H9 (cell line): ENCODE measurements around the gene TPD52L1. TPM values are rescaled to one million over a fixed set of nuclear protein-coding genes. Genes with fewer than 3 reads are reported as not detected.

Experiments used
- DNase-seq: peaks from one replicate; pipeline ENCODE4 v3.0.0-alpha.2; 2017
- H2AFZ ChIP-seq: one replicate; pipeline ENCODE4 v1.6.1; 2013; ENCODE audit warnings: mild to moderate bottlenecking, low read length, control low read depth, moderate library complexity
- H2AK5ac ChIP-seq: 2 replicates; pipeline ENCODE4 v1.6.1; 2013; ENCODE audit warnings: low read length, control low read depth, mixed read lengths; ENCODE audit not compliant: insufficient read length
- H2BK120ac ChIP-seq: one replicate; pipeline ENCODE4 v1.6.1; 2013; ENCODE audit warnings: low read depth, mild to moderate bottlenecking, low read length, control low read depth, inconsistent platforms; ENCODE audit not compliant: poor library complexity, severe bottlenecking
- H2BK12ac ChIP-seq: 2 replicates; pipeline ENCODE4 v1.6.1; 2013; ENCODE audit warnings: low read length, control low read depth, mixed read lengths, low read depth; ENCODE audit not compliant: insufficient read length
- H2BK15ac ChIP-seq: 2 replicates; pipeline ENCODE4 v1.6.1; 2013; ENCODE audit warnings: low read depth, low read length, control low read depth
- H2BK20ac ChIP-seq: one replicate; pipeline ENCODE4 v1.6.1; 2013; ENCODE audit warnings: low read depth, mild to moderate bottlenecking, low read length, control low read depth, inconsistent platforms; ENCODE audit not compliant: poor library complexity, severe bottlenecking
- H2BK5ac ChIP-seq: 2 replicates; pipeline ENCODE4 v1.6.1; 2013; ENCODE audit warnings: low read length, control low read depth, mixed read lengths; ENCODE audit not compliant: insufficient read length
- H3K14ac ChIP-seq: 2 replicates; pipeline ENCODE4 v1.6.1; 2013; ENCODE audit warnings: low read length, control low read depth; ENCODE audit not compliant: insufficient read depth
- H3K18ac ChIP-seq: 2 replicates; pipeline ENCODE4 v1.6.1; 2013; ENCODE audit warnings: low read depth, mild to moderate bottlenecking, mixed read lengths, low read length, control low read depth; ENCODE audit not compliant: insufficient read length
- H3K23ac ChIP-seq: 2 replicates; pipeline ENCODE4 v1.6.1; 2013; ENCODE audit warnings: low read length, control low read depth, mixed read lengths, low read depth; ENCODE audit not compliant: insufficient read length
- H3K23me2 ChIP-seq: 2 replicates; pipeline ENCODE4 v1.6.1; 2013; ENCODE audit warnings: low read depth, mild to moderate bottlenecking, mixed read lengths, low read length, control low read depth; ENCODE audit not compliant: insufficient read length, poor library complexity, severe bottlenecking
- H3K27ac ChIP-seq: 2 replicates; pipeline ENCODE4 v1.5.1; 2013; ENCODE audit warnings: low read length, control low read depth, mixed read lengths, low read depth; ENCODE audit not compliant: insufficient read length
- H3K27me3 ChIP-seq: 2 replicates; pipeline ENCODE4 v1.6.1; 2013; ENCODE audit warnings: low read length, control low read depth, inconsistent platforms; ENCODE audit not compliant: insufficient read depth
- H3K4ac ChIP-seq: 2 replicates; pipeline ENCODE4 v1.6.1; 2013; ENCODE audit warnings: low read depth, mild to moderate bottlenecking, control low read depth, inconsistent platforms, low read length, moderate library complexity
- H3K4me1 ChIP-seq: 2 replicates; pipeline ENCODE4 v1.6.1; 2013; ENCODE audit warnings: low read length, control low read depth, inconsistent platforms; ENCODE audit not compliant: insufficient read depth
- H3K4me2 ChIP-seq: 2 replicates; pipeline ENCODE4 v1.6.1; 2013; ENCODE audit warnings: low read length, control low read depth, mixed read lengths; ENCODE audit not compliant: insufficient read length, insufficient read depth
- H3K56ac ChIP-seq: 2 replicates; pipeline ENCODE4 v1.6.1; 2013; ENCODE audit warnings: low read depth, mild to moderate bottlenecking, mixed read lengths, low read length, control low read depth; ENCODE audit not compliant: insufficient read length
- H3K79me1 ChIP-seq: 2 replicates; pipeline ENCODE4 v1.6.1; 2013; ENCODE audit warnings: low read depth, mild to moderate bottlenecking, moderate library complexity, low read length, control low read depth, inconsistent platforms; ENCODE audit not compliant: insufficient read depth, poor library complexity, severe bottlenecking
- H3K79me2 ChIP-seq: 2 replicates; pipeline ENCODE4 v1.6.1; 2013; ENCODE audit warnings: low read length, control low read depth, inconsistent platforms; ENCODE audit not compliant: insufficient read depth
- H3K9ac ChIP-seq: 2 replicates; pipeline ENCODE4 v1.6.1; 2013; ENCODE audit warnings: low read length, control low read depth, mixed read lengths; ENCODE audit not compliant: insufficient read length; ENCODE audit errors: extremely low read depth
- H3K9me3 ChIP-seq: one replicate; pipeline ENCODE4 v1.6.1; 2013; ENCODE audit warnings: low read depth, low read length, inconsistent platforms; ENCODE audit not compliant: control insufficient read depth
- H3T11ph ChIP-seq: one replicate; pipeline ENCODE4 v1.6.1; 2013; ENCODE audit warnings: mild to moderate bottlenecking, low read length, control low read depth, inconsistent platforms
- H4K20me1 ChIP-seq: one replicate; pipeline ENCODE4 v1.6.1; 2013; ENCODE audit not compliant: control insufficient read depth, insufficient read length, insufficient read depth
- H4K5ac ChIP-seq: 2 replicates; pipeline ENCODE4 v1.6.1; 2013; ENCODE audit warnings: low read depth, mild to moderate bottlenecking, mixed read lengths, low read length, control low read depth; ENCODE audit not compliant: insufficient read length
- H4K8ac ChIP-seq: replicated peaks from 2 replicates; pipeline ENCODE4 v1.6.1; 2013; ENCODE audit warnings: low read length, control low read depth, mixed read lengths, low read depth; ENCODE audit not compliant: insufficient read length
- H4K91ac ChIP-seq: 2 replicates; pipeline ENCODE4 v1.6.1; 2013; ENCODE audit warnings: low read depth, mild to moderate bottlenecking, moderate library complexity, mixed read lengths, low read length, control low read depth; ENCODE audit not compliant: insufficient read length
- H3K27ac Mint-ChIP-seq, 3 experiments: 2 replicates in 2 of 3; 3 replicates in 1 of 3; pipeline ENCODE4 v1.8.0; 2020 to 2021; ENCODE audit warnings: mixed read lengths in 3 of 3, mild to moderate bottlenecking in 1 of 3, moderate library complexity in 1 of 3
- H3K27me3 Mint-ChIP-seq: 2 replicates; pipeline ENCODE4 v1.8.0; 2021; ENCODE audit warnings: low read depth, mild to moderate bottlenecking, moderate library complexity, mixed read lengths
- H3K36me3 Mint-ChIP-seq, 3 experiments: 2 replicates in 2 of 3; 3 replicates in 1 of 3; pipeline ENCODE4 v1.8.0; 2020 to 2021; ENCODE audit warnings: low read depth in 3 of 3, mixed read lengths in 3 of 3; ENCODE audit not compliant: insufficient read depth in 1 of 3
- H3K4me1 Mint-ChIP-seq, 2 experiments: 2 replicates each; pipeline ENCODE4 v1.8.0; 2020; ENCODE audit warnings: mixed read lengths in 2 of 2
- H3K4me3 Mint-ChIP-seq, 2 experiments: 2 replicates in 1 of 2; 3 replicates in 1 of 2; pipeline ENCODE4 v1.8.0; 2020 to 2021; ENCODE audit warnings: mild to moderate bottlenecking in 2 of 2, mixed read lengths in 2 of 2, moderate library complexity in 1 of 2
- H3K9me3 Mint-ChIP-seq, 2 experiments: 2 replicates in 1 of 2; 3 replicates in 1 of 2; pipeline ENCODE4 v1.8.0; 2020; ENCODE audit warnings: mild to moderate bottlenecking in 2 of 2, mixed read lengths in 2 of 2, moderate library complexity in 1 of 2
- CTCF ChIP-seq: fragments of 200-600 bp; sonication (generic); conservative IDR thresholded peaks from 3 replicates; pipeline ENCODE4 v1.8.0; 2021; ENCODE audit warnings: antibody characterized with exemption, mild to moderate bottlenecking
- WGBS: extraction: QIAGEN DNeasy Blood & Tissue Kit; methylation state at CpG from one replicate; pipeline ENCODE4 v1.1.7; 2013; ENCODE audit warnings: missing lambda C conversion rate, low lambda C conversion rate, mixed read lengths; ENCODE audit not compliant: insufficient read length; ENCODE audit errors: extremely low coverage; 5-methylcytosine and 5-hydroxymethylcytosine counted together
- total RNA-seq: library from RNA; stranded (reverse); gene quantifications from 2 replicates; pipeline ENCODE4 v1.2.1, GENCODE V29; 2021

TPD52L1 gene
- total RNA-seq, 1 experiment from 2014 or later, result 6.6 TPM

GRCh38 chr6:125222531-125223455 is 69.2 kb downstream of the TPD52L1 start:
- H3K9me3 Mint-ChIP-seq, result no peaks in the 10 kb centered on the region
- TF ChIP-seq CTCF, result no peak
- Histone ChIP-seq H4K8ac (no peak overlapping the region), H3K79me1 (no peaks in the 10 kb centered on the region), H3K23me2 (no peaks in the 10 kb centered on the region), H4K20me1 (no peaks in the 10 kb centered on the region), H2AFZ (no peak overlapping the region), H3K9ac (no peak overlapping the region), H3K18ac (no peak overlapping the region), H3K27ac (no peak overlapping the region), H2BK12ac (no peak overlapping the region), H3K4me1 (no peaks in the 10 kb centered on the region), H2AK5ac (no peak overlapping the region), H2BK120ac (no peak overlapping the region), H3K79me2 (no peaks in the 10 kb centered on the region), H3T11ph (no peak overlapping the region), H3K14ac (no peak overlapping the region), H3K4me2 (no peak overlapping the region), H3K4ac (no peak overlapping the region), H3K56ac (no peak overlapping the region), H4K91ac (no peak overlapping the region), H4K5ac (no peak overlapping the region), H3K9me3 (no peaks in the 10 kb centered on the region), H3K23ac (no peak overlapping the region), H2BK20ac (no peak overlapping the region), H3K27me3 (no peaks in the 10 kb centered on the region), H2BK5ac (no peak overlapping the region), H2BK15ac (no peak overlapping the region)
- H3K27me3 Mint-ChIP-seq, result no peaks in the 10 kb centered on the region
- WGBS, result no CpG with 5 or more reads among the region's 4 CpGs
- H3K4me3 Mint-ChIP-seq, result no peak overlapping the region
- H3K4me1 Mint-ChIP-seq, result peaks cover 16 to 24% of the 10 kb centered on the region in 2 experiments
- H3K36me3 Mint-ChIP-seq, result no peaks in the 10 kb centered on the region
- DNase-seq, result no peak
- peak overlapping the region in 1 of 3 experiments; percentile 38; a peak in 1 of 7 replicates for H3K27ac Mint-ChIP-seq
